ENCODE measurements around the gene IQSEC3.

- TF ChIP-seq, protein P1, sequence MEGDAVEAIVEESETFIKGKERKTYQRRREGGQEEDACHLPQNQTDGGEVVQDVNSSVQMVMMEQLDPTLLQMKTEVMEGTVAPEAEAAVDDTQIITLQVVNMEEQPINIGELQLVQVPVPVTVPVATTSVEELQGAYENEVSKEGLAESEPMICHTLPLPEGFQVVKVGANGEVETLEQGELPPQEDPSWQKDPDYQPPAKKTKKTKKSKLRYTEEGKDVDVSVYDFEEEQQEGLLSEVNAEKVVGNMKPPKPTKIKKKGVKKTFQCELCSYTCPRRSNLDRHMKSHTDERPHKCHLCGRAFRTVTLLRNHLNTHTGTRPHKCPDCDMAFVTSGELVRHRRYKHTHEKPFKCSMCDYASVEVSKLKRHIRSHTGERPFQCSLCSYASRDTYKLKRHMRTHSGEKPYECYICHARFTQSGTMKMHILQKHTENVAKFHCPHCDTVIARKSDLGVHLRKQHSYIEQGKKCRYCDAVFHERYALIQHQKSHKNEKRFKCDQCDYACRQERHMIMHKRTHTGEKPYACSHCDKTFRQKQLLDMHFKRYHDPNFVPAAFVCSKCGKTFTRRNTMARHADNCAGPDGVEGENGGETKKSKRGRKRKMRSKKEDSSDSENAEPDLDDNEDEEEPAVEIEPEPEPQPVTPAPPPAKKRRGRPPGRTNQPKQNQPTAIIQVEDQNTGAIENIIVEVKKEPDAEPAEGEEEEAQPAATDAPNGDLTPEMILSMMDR (IDR thresholded peaks at IDR 0.05) = no peak
- TF ChIP-seq POLR2A (IDR thresholded peaks at IDR 0.05) = no peak
Observed at GRCh38 chr12:118591-118990, 52.0 kb downstream of the IQSEC3 start.

Measured in body of pancreas (tissue), 4 donors.